ENCODE results near the gene SLC3A2. TPM values are rescaled to one million over a fixed set of nuclear protein-coding genes. Genes with fewer than 3 reads are reported as not detected.

SLC3A2 gene
- total RNA-seq, 1 experiment from 2014 or later: 765 TPM

- no peak for DNase-seq (ENCODE audit: low read depth, low spot score)
- in situ Hi-C loops (cut with HindIII; ENCODE audit: low pct_unique_long_range_greater_than_20kb, low sequenced_read_pairs): no loop called here
Observed at GRCh38 chr11:62919898-62920640, 39.4 kb downstream of the SLC3A2 start.

DNA sequence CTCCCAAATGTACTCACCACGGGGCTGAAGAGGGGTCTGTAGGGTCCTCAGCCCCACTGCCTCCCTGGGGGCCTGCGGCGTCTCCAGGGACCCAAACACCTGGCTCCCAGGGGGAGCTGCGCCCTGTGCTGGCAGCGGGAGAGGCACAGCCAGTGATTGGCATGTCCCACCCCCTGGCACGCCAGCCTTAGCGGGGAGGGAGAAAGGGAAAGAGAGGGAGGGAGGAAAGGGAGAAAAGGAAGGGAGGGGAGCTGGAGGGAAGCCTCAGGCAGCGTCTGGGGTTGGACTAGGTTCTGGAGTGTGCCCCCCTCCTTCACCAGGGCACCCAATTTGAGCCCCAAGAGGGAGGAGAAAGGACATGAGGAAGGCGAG is 40.5 kb downstream of the SLC3A2 start, which contains the start of gene CHRM1:
Gene CHRM1, minus strand, starts transcription at position 163 of the 372 bp plus-strand sequence. CDS start 10,263 bp downstream, outside the sequence.
- no peak for DNase-seq (ENCODE audit: low read depth, low spot score)
- in situ Hi-C loops (cut with HindIII; ENCODE audit: low pct_unique_long_range_greater_than_20kb, low sequenced_read_pairs): no loop called here

DNA sequence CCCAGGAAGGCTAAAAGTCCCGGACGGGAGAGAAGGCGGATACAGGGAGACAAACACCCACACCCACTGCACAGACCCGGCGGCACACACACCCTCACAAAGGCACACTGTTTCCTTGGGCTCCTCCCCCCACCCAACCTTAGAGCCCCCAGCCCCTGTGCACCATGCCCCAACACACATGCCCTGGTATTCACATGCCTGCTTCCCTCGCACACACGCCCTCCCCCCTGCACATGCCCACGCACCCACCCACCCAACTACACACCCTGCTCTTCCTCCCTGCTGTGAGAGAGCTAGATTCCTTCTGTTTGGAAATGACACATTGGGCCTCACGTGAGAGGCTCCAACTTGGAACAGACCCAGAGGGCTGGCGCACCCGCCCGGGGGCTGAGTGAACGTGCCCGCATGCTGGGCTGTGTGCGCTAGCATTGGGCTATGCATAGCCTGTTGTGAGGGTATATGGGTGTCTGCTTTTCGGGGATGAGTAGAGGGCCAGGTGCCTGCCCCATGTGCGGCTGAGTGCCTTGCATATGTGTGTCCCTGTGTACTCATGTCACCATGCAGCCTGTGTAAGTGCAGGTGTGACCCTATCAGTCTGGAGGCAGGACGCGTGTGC is 41.0 kb downstream of the SLC3A2 start:
- peak; percentile 19 for DNase-seq (ENCODE audit: low read depth, low spot score)
- in situ Hi-C loops (cut with HindIII; ENCODE audit: low pct_unique_long_range_greater_than_20kb, low sequenced_read_pairs): no loop called here

DNA sequence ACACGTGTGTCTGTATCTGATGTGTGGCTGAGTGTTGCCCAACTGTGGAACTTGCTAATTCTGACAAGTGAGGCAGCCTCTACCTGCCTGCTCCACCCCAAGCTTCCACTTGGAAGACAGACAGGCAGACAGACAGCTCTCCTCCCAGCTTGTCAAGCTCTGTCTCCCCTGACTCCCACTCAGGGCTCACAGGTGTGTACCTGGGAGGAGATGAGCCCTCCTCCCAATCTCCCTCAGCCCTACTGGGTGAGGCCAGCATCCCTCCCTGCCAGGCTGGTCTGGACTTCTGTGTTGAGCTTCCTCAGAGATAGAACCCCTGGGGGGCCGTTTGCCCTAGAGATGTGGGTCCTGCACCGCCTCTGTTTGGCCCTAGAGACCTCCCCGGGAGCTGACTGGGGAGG is 41.5 kb downstream of the SLC3A2 start:
- in situ Hi-C loops (cut with HindIII; ENCODE audit: low pct_unique_long_range_greater_than_20kb, low sequenced_read_pairs): no loop called here
- no peak for DNase-seq (ENCODE audit: low read depth, low spot score)

- in situ Hi-C loops (cut with HindIII; ENCODE audit: low pct_unique_long_range_greater_than_20kb, low sequenced_read_pairs): no loop called here
- no peak for DNase-seq (ENCODE audit: low read depth, low spot score)
Observed at GRCh38 chr11:62922653-62923431, 42.1 kb downstream of the SLC3A2 start.

GRCh38 chr11:62923601-62924411 is 43.1 kb downstream of the SLC3A2 start:
- in situ Hi-C loops (cut with HindIII; ENCODE audit: low pct_unique_long_range_greater_than_20kb, low sequenced_read_pairs): no loop called here
- no peak for DNase-seq (ENCODE audit: low read depth, low spot score)

DNA sequence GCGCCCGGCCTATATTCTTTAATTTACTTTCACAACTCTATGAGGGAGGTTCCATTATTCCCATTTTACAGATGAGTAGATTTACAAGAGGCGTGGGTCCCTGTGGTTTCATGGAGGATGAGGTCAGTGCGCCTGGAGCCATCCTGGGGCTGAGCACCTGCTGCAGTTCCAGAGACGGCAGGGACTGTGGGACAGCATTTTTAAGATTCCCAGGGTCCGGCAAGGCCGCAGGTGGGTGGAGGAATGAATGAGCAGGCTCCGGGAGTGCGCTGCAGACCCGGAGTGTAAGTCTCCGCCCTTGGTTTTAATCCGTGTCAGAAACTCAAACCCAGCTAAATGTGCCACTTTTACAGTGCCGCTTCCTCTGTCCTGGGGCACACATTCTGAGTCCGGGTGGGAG is 44.6 kb downstream of the SLC3A2 start:
- DNase-seq (ENCODE audit: low read depth, low spot score): no peak
- in situ Hi-C loops (cut with HindIII; ENCODE audit: low pct_unique_long_range_greater_than_20kb, low sequenced_read_pairs): no loop called here

DNA sequence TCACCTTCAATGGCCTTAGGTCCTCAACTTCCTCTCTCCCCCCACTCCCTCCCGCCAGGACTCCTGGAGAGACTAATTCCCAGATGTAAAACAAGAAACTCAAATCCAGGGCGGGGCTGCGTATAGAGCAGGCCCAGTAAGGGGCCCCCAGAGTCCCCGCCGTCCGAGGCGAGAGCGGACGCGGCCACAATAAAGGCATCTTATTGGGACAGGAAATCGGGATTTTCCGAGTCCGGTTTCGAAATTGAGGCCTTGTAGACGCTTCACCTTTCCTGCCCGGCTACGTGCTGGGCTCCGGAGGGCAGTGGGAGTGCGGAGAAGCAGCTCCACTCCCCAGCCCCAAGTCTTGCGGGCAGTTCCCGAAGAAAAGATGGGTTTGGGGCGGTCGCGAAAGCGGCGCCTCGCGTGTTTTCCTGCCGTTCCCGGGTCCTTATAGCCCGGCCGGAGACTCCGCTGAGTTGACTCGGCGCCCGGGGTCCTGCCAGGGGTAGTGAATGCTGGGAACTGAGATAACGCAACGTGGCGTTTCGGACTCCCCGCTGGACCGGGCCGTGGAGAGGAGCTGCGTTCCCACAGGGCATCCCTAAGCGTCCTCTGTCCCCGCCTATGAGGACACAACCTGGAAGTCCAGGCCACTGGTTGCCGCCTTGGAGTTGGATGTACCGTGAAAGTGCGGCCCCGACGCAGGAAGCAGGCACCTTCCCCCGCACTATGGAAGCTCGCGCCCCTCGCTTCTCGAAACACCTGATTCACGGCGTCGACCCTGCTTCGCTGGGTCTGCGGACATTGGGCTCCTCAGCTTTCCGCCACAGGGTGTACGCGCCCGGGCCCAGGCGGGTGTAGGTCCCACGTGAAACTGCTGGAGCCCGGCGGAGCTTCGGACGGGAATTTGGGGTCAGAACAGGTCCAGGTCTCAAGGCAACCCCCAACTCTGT is 45.3 kb downstream of the SLC3A2 start:
- no peak for DNase-seq (ENCODE audit: low read depth, low spot score)
- in situ Hi-C loops (cut with HindIII; ENCODE audit: low pct_unique_long_range_greater_than_20kb, low sequenced_read_pairs): no loop called here

DNA sequence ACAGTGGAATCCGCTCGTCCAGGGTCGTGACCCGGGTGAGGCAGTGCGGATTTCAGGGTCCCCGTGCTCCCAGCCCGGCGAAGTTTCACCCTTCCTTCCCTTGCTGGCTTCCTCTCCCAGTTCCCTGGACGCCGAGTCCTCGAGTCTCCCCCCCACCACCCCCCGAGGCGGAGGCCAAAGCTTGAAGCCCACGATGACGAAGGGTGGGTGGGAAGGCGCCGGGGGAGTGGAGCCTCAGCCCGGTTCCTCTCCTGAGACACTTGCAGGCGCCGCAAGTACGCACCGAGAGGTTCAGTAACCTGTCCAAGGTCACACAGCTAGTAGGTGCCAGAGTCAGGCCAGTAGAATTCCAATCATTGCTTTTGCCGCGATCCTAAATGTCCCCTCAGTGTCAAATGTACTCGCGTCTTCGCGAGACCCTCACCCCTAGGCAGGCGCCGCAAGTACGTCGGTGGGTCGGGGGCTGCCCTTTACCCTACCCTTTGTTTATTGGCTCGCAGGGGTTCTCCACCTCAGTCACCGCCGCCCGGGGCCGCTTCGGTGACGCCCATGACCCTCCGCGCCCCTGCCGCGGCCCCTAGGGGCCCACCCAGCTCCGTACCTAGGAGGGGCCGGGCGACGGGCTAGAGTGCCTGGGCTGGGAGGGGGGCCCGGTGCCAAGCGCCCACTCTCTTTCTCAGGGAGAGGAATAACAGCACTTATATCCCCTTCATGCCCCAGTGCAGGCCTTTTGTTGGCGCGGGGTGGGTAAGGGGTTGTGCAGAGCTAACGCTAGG is 46.2 kb downstream of the SLC3A2 start:
- in situ Hi-C loops (cut with HindIII; ENCODE audit: low pct_unique_long_range_greater_than_20kb, low sequenced_read_pairs): no loop called here
- DNase-seq (ENCODE audit: low read depth, low spot score): no peak

- DNase-seq (ENCODE audit: low read depth, low spot score): no peak
- in situ Hi-C loops (cut with HindIII; ENCODE audit: low pct_unique_long_range_greater_than_20kb, low sequenced_read_pairs): no loop called here
Observed at GRCh38 chr11:62928011-62928410, 47.3 kb downstream of the SLC3A2 start.

- no peak for DNase-seq (ENCODE audit: low read depth, low spot score)
- in situ Hi-C loops (cut with HindIII; ENCODE audit: low pct_unique_long_range_greater_than_20kb, low sequenced_read_pairs): no loop called here
Observed at GRCh38 chr11:62930157-62930556, 49.5 kb downstream of the SLC3A2 start.

DNA sequence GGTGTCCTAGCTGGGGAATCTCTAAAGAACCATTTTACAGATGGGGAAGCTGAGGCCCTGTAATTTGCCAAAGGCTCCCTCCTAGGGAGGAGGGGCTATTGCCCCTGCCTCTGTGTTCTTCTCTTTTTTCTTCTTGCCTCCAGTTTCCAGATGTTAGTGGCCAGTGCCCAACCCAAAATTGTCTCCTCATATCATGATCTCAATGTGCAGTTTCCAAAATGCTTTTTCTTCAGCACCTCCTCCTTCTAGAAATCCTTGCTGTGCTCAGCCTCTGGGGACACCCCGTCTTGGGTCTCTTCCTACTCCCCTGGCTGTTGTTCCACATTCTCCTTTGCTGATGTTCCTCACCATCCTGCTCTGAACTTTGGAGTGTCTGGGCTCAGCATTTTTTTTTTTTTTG is 50.0 kb downstream of the SLC3A2 start:
- no peak for DNase-seq (ENCODE audit: low read depth, low spot score)
- in situ Hi-C loops (cut with HindIII; ENCODE audit: low pct_unique_long_range_greater_than_20kb, low sequenced_read_pairs): no loop called here

GRCh38 chr11:62931499-62932278 is 51.0 kb downstream of the SLC3A2 start:
- in situ Hi-C loops (cut with HindIII; ENCODE audit: low pct_unique_long_range_greater_than_20kb, low sequenced_read_pairs): no loop called here

DNA sequence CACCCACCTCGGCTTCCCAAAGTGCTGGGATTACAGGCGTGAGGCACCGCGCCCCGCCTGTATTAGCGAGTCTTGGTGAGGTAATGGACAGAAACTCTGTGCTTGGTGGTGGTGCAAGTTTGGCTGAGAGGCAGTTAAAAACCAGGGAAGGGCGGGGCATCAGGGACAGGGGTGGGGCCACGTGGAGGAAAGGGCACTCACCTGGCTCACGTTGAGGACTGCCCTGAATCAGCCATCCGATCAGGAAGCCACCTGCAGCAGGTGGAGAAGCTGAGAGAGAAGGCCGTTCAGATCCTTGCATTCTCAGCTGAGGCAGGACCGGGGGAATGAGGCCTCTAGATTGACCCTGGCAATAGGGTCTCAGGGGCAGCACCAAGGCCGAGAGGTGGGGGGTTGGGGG is 52.6 kb downstream of the SLC3A2 start:
- in situ Hi-C loops (cut with HindIII; ENCODE audit: low pct_unique_long_range_greater_than_20kb, low sequenced_read_pairs): no loop called here
- no peak for DNase-seq (ENCODE audit: low read depth, low spot score)

More at GRCh38 chr11:62931499-62932278, 51.0 kb downstream of the SLC3A2 start:
- DNase-seq (ENCODE audit: low read depth, low spot score): no peak

- DNase-seq (ENCODE audit: low read depth, low spot score): no peak
- in situ Hi-C loops (cut with HindIII; ENCODE audit: low pct_unique_long_range_greater_than_20kb, low sequenced_read_pairs): no loop called here
Observed at GRCh38 chr11:62933750-62934495, 53.2 kb downstream of the SLC3A2 start.

Measured in SK-MEL-5 (cell line).